Mesenchymal stem cell (in vitro differentiated cells and primary cell): ENCODE results near the gene PLN.

Experiments used
- DNase-seq: peaks from one replicate; pipeline ENCODE4 v3.0.0-alpha.2; 2013
- H2AFZ ChIP-seq: one replicate; pipeline ENCODE4 v1.6.1; 2013; ENCODE audit warnings: low read depth, mild to moderate bottlenecking, control low read depth, inconsistent platforms, low read length, moderate library complexity
- H2AK5ac ChIP-seq: 2 replicates; pipeline ENCODE4 v1.6.1; 2013; ENCODE audit warnings: low read length, moderate library complexity, mild to moderate bottlenecking, inconsistent platforms; ENCODE audit not compliant: severe bottlenecking
- H2BK120ac ChIP-seq: one replicate; pipeline ENCODE4 v1.6.1; 2013; ENCODE audit warnings: low read depth, mild to moderate bottlenecking, inconsistent platforms, low read length, moderate library complexity
- H2BK12ac ChIP-seq, 2 experiments: one replicate each; pipeline ENCODE4 v1.6.1; 2013; ENCODE audit warnings: inconsistent platforms in 2 of 2, low read length in 2 of 2, mild to moderate bottlenecking in 2 of 2, moderate library complexity in 2 of 2, control low read depth in 1 of 2
- H2BK15ac ChIP-seq: one replicate; pipeline ENCODE4 v1.6.1; 2013; ENCODE audit warnings: mild to moderate bottlenecking, low read depth, inconsistent platforms; ENCODE audit not compliant: poor library complexity, severe bottlenecking
- H2BK5ac ChIP-seq: 2 replicates; pipeline ENCODE4 v1.6.1; 2013; ENCODE audit warnings: low read depth, mild to moderate bottlenecking, low read length, control low read depth, inconsistent platforms; ENCODE audit not compliant: poor library complexity, severe bottlenecking
- H3K14ac ChIP-seq, 2 experiments: one replicate each; pipeline ENCODE4 v1.6.1; 2013; ENCODE audit warnings: inconsistent platforms in 2 of 2, low read length in 2 of 2, control low read depth in 1 of 2, mild to moderate bottlenecking in 1 of 2, moderate library complexity in 1 of 2
- H3K18ac ChIP-seq, 2 experiments: one replicate each; pipeline ENCODE4 v1.6.1; 2013; ENCODE audit warnings: inconsistent platforms in 2 of 2, low read length in 2 of 2, control low read depth in 1 of 2, low read depth in 1 of 2, mild to moderate bottlenecking in 1 of 2
- H3K23ac ChIP-seq, 2 experiments: one replicate each; pipeline ENCODE4 v1.6.1; 2013; ENCODE audit warnings: inconsistent platforms in 2 of 2, low read length in 2 of 2, mild to moderate bottlenecking in 2 of 2, moderate library complexity in 2 of 2, control low read depth in 1 of 2
- H3K27ac ChIP-seq: 2 replicates; pipeline ENCODE4 v1.5.1; 2013; ENCODE audit warnings: mild to moderate bottlenecking, moderate library complexity, low read length, control low read depth, inconsistent platforms; ENCODE audit not compliant: poor library complexity, severe bottlenecking
- H3K27me3 ChIP-seq, 2 experiments: 2 replicates each; pipeline versions ENCODE4 v1.6.1 to v1.7.0; 2013; ENCODE audit warnings: low read length in 2 of 2, mild to moderate bottlenecking in 2 of 2, moderate library complexity in 2 of 2, control low read depth in 1 of 2, inconsistent platforms in 1 of 2; ENCODE audit not compliant: control insufficient read depth in 1 of 2, insufficient read depth in 1 of 2
- H3K36me3 ChIP-seq, 2 experiments: 2 replicates each; pipeline versions ENCODE4 v1.6.1 to v1.7.0; 2013; ENCODE audit warnings: low read length in 2 of 2, control low read depth in 1 of 2, inconsistent platforms in 1 of 2, low read depth in 1 of 2, mild to moderate bottlenecking in 1 of 2; ENCODE audit not compliant: insufficient read depth in 2 of 2, control insufficient read depth in 1 of 2
- H3K4ac ChIP-seq, 2 experiments: one replicate each; pipeline ENCODE4 v1.6.1; 2013; ENCODE audit warnings: inconsistent platforms in 2 of 2, low read length in 2 of 2, mild to moderate bottlenecking in 2 of 2, moderate library complexity in 2 of 2, control low read depth in 1 of 2, low read depth in 1 of 2
- H3K4me1 ChIP-seq: 2 replicates; pipeline ENCODE4 v1.6.1; 2013; ENCODE audit warnings: low read depth, low read length, control low read depth; ENCODE audit not compliant: control insufficient read depth, insufficient read depth
- H3K4me2 ChIP-seq: 2 replicates; pipeline ENCODE4 v1.6.1; 2013; ENCODE audit warnings: low read length, mild to moderate bottlenecking, inconsistent platforms; ENCODE audit not compliant: poor library complexity, severe bottlenecking
- H3K4me3 ChIP-seq, 2 experiments: 2 replicates each; pipeline versions ENCODE4 v1.5.1 to v1.7.0; 2013; ENCODE audit warnings: low read length in 2 of 2, mild to moderate bottlenecking in 2 of 2, control low read depth in 1 of 2, low read depth in 1 of 2; ENCODE audit not compliant: insufficient read depth in 1 of 2
- H3K79me1 ChIP-seq: replicated peaks from 2 replicates; pipeline ENCODE4 v1.6.1; 2013; ENCODE audit warnings: mild to moderate bottlenecking, control low read depth, low read length, inconsistent platforms; ENCODE audit not compliant: poor library complexity, severe bottlenecking
- H3K9ac ChIP-seq: 2 replicates; pipeline ENCODE4 v1.7.0; 2013; ENCODE audit warnings: mild to moderate bottlenecking, low read length, moderate library complexity
- H3K9me3 ChIP-seq: 2 replicates; pipeline ENCODE4 v1.7.0; 2013; ENCODE audit warnings: mild to moderate bottlenecking, low read length; ENCODE audit not compliant: control insufficient read depth
- H4K8ac ChIP-seq: one replicate; pipeline ENCODE4 v1.6.1; 2013; ENCODE audit warnings: inconsistent platforms, mild to moderate bottlenecking, low read length, moderate library complexity
- H4K91ac ChIP-seq: one replicate; pipeline ENCODE4 v1.6.1; 2013; ENCODE audit warnings: mild to moderate bottlenecking, low read length, inconsistent platforms
- WGBS: methylation state at CpG from one replicate; pipeline ENCODE4 v1.1.7; 2013; ENCODE audit warnings: mixed read lengths; 5-methylcytosine and 5-hydroxymethylcytosine counted together

PLN gene

DNA sequence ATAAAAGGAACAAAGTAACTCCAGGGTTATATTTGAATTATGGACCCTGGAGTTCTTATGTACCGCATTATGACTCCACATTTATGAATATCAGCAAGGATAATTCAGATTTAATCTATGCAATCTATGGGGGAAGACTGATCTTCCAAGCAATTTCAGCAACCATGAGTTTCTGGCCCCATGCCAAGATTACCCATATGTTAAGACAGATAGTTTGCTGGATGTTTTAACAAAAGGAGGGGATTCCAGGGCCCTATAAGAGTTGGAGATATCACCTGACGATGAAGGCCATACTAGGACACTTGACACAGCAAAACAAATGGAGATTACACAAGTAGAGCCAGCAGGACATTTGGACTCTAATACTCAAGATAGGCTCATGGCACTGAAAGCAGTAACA, 45.9 kb upstream of the PLN start:
- H2AFZ ChIP-seq: no peak overlapping the region
- 75% methylated on average over 1 of the region's 2 CpGs for WGBS

DNA sequence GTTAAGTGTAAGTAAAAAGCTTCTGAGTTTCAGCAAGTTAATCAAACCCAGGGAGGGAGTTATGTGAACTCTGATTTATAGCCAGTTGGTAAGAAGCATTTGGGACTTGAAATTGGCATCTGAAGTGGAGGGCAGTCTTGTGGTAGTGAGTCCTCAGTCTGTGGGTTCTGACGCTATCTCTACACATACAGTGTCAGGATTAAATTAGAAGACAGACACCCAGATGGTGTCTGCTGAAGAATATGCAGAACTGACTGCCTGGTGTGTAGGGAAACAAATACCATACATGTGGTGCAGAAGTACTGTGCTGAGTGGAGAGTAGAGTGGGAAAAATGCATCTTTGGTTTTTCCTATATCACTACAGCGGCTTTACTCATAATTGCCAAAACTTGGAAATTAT, 43.5 kb upstream of the PLN start:
- Histone ChIP-seq H3K4me1 (peaks cover 2% of the 10 kb centered on the region), H3K36me3 (peaks cover 4 to 24% of the 10 kb centered on the region in 2 experiments), H2BK5ac (no peak overlapping the region), H3K27me3 (no peaks in the 10 kb centered on the region), H3K27ac (no peak overlapping the region), H3K4ac (no peak overlapping the region), H4K8ac (no peak overlapping the region), H3K4me2 (no peak overlapping the region), H3K9ac (no peak overlapping the region), H2BK12ac (no peak overlapping the region), H3K14ac (no peak overlapping the region), H3K23ac (no peak overlapping the region), H3K79me1 (peaks cover 18% of the 10 kb centered on the region), H3K4me3 (no peak overlapping the region), H2AFZ (no peak overlapping the region), H2BK120ac (no peak overlapping the region), H3K18ac (no peak overlapping the region), H3K9me3 (no peaks in the 10 kb centered on the region), H4K91ac (no peak overlapping the region), H2BK15ac (no peak overlapping the region), H2AK5ac (no peak overlapping the region)
- WGBS: no CpG with 5 or more reads among the region's 2 CpGs
- no peak for DNase-seq

More for the DNA sequence above, 45.9 kb upstream of the PLN start:
- peaks cover 2% of the 10 kb centered on the region for H3K4me1 ChIP-seq
- no peak overlapping the region for H3K27ac ChIP-seq
- H3K4me2 ChIP-seq: no peak overlapping the region
- peak overlapping the region; percentile 41 for H4K8ac ChIP-seq
- peaks cover 4 to 24% of the 10 kb centered on the region in 2 experiments for H3K36me3 ChIP-seq
- H3K4me3 ChIP-seq: no peak overlapping the region
- no peak overlapping the region for H2BK120ac ChIP-seq
- H3K27me3 ChIP-seq: no peaks in the 10 kb centered on the region
- H3K9me3 ChIP-seq: no peaks in the 10 kb centered on the region
- H2BK5ac ChIP-seq: no peak overlapping the region
- H3K23ac ChIP-seq: no peak overlapping the region
- no peak overlapping the region for H3K18ac ChIP-seq
- H2BK15ac ChIP-seq: no peak overlapping the region
- H4K91ac ChIP-seq: no peak overlapping the region
- no peak overlapping the region for H3K4ac ChIP-seq
- no peak overlapping the region for H2BK12ac ChIP-seq
- DNase-seq: peak; percentile 7
- H3K79me1 ChIP-seq: peaks cover 18% of the 10 kb centered on the region
- no peak overlapping the region for H3K9ac ChIP-seq
- no peak overlapping the region for H3K14ac ChIP-seq
- H2AK5ac ChIP-seq: no peak overlapping the region

- peaks cover 13% of the 10 kb centered on the region for H3K79me1 ChIP-seq
- no peak overlapping the region for H2BK15ac ChIP-seq
- H3K14ac ChIP-seq: no peak overlapping the region
- H4K8ac ChIP-seq: no peak overlapping the region
- no CpG with 5 or more reads among the region's 2 CpGs for WGBS
- no peak for DNase-seq
- no peak overlapping the region for H3K4me3 ChIP-seq
- H3K4me1 ChIP-seq: peaks cover 2% of the 10 kb centered on the region
- no peak overlapping the region for H3K4me2 ChIP-seq
- H2BK5ac ChIP-seq: no peak overlapping the region
- no peak overlapping the region for H3K4ac ChIP-seq
- H3K23ac ChIP-seq: no peak overlapping the region
- peaks cover 4 to 25% of the 10 kb centered on the region in 2 experiments for H3K36me3 ChIP-seq
- no peak overlapping the region for H2BK12ac ChIP-seq
- no peak overlapping the region for H2BK120ac ChIP-seq
- no peak overlapping the region for H3K27ac ChIP-seq
- no peak overlapping the region for H3K18ac ChIP-seq
- no peaks in the 10 kb centered on the region for H3K27me3 ChIP-seq
- H2AK5ac ChIP-seq: no peak overlapping the region
- H3K9me3 ChIP-seq: no peaks in the 10 kb centered on the region
- H2AFZ ChIP-seq: no peak overlapping the region
- H3K9ac ChIP-seq: no peak overlapping the region
- no peak overlapping the region for H4K91ac ChIP-seq
Observed at GRCh38 chr6:118505656-118506055, 42.4 kb upstream of the PLN start.

GRCh38 chr6:118506071-118506638, 41.9 kb upstream of the PLN start:
- Histone ChIP-seq H2BK120ac (no peak overlapping the region), H2BK15ac (no peak overlapping the region), H3K14ac (no peak overlapping the region), H2BK12ac (no peak overlapping the region), H3K9ac (no peak overlapping the region), H3K9me3 (no peaks in the 10 kb centered on the region), H4K91ac (no peak overlapping the region), H3K4me3 (no peak overlapping the region), H3K4me1 (peaks cover under 1% of the 10 kb centered on the region), H3K36me3 (peaks cover 2 to 30% of the 10 kb centered on the region in 2 experiments), H3K4ac (no peak overlapping the region), H2AFZ (no peak overlapping the region), H3K4me2 (no peak overlapping the region), H3K18ac (peak overlapping the region in 1 of 2 experiments; percentile 11), H2BK5ac (no peak overlapping the region), H3K27ac (no peak overlapping the region), H3K79me1 (peaks cover 8% of the 10 kb centered on the region), H3K23ac (peak overlapping the region in 1 of 2 experiments; percentile 59), H4K8ac (no peak overlapping the region), H2AK5ac (no peak overlapping the region), H3K27me3 (no peaks in the 10 kb centered on the region)
- 98% methylated on average over 5 of the region's 5 CpGs for WGBS
- no peak for DNase-seq
